GM12865 (cell line): Measurements from ENCODE around the gene LKAAEAR1.

ENCODE experiments used
- DNase-seq: peaks from one replicate; pipeline ENCODE4 v3.0.0; 2010; ENCODE audit warnings: low read depth
- H3K4me3 ChIP-seq: 2 replicates; pipeline ENCODE4 v1.5.1; 2011; ENCODE audit warnings: mild to moderate bottlenecking, low read depth, low read length, control low read depth
- CTCF ChIP-seq: IDR thresholded peaks from 2 replicates; pipeline ENCODE4 v1.5.1; 2011; ENCODE audit warnings: low read length, control low read depth, low read depth, inconsistent platforms; ENCODE audit not compliant: insufficient read depth; ENCODE audit errors: missing control alignments

LKAAEAR1 gene

DNA sequence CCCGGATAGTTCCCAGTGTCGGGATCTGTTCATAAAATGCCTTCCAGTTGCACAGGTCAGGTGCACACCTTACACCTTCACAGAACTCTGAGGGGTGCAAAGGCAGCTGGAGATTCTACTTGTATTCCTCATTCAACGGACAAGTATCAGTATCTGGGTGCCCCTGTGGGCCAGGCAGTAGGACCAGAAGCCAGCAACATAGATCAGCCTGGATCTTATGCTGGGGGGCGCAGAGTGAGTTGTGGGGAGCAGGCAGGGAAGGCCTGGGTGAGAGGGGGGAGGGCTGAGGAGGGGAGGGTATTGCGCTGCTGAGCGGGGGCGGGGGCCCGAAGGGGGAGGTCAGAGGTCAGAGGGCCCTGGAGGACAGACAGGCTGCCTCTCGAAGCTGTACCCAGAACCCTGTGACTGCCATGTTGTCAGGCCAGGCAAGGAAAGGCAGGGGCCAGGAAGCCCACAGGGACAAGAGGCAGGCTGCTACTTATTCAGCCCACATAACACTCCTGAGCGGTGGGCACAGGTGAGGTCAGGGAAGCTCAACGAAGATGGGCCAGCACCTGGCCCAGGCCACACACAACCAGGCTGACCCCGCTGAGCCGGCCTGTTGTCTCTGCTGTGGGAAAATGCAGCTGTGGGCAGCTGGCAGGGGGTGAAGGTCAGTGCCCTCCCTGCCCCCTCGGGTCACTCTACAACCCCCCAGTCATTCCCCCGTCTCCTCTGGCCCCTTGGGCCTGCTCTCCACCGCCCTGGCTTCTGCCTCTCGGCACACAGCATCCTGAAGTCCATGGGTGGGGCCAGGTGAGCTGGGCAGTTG, 3.2 kb downstream of the LKAAEAR1 start:
- TF ChIP-seq CTCF, result no peak
- DNase-seq, result no peak
- H3K4me3 ChIP-seq, result no peak overlapping the region

- DNase-seq, result peak; percentile 35
- TF ChIP-seq CTCF, result no peak
Observed at GRCh38 chr20:64080013-64080812, 4.0 kb downstream of the LKAAEAR1 start, which contains the start of gene OPRL1. Gene OPRL1 (plus strand): TSS chr20:64080082. CDS start chr20:64092721, 12,639 bp downstream.

GRCh38 chr20:64079273-64080012, 4.8 kb downstream of the LKAAEAR1 start, which contains the start of gene RGS19:
Gene RGS19 (minus strand): TSS chr20:64079518. CDS start chr20:64076886, 2,632 bp downstream.
- TF ChIP-seq CTCF, result no peak
- H3K4me3 ChIP-seq, result peak within 1 kb of the TSS; percentile 60
- peak; percentile 90 for DNase-seq

More at GRCh38 chr20:64080013-64080812, 4.0 kb downstream of the LKAAEAR1 start, which contains the start of gene OPRL1:
- peak within 1 kb of the TSS; percentile 60 for H3K4me3 ChIP-seq

- DNase-seq, result no peak
- peak overlapping the region; percentile 60 for H3K4me3 ChIP-seq
- no peak for TF ChIP-seq CTCF
Observed at GRCh38 chr20:64078934-64079272, 5.3 kb downstream of the LKAAEAR1 start.

DNA sequence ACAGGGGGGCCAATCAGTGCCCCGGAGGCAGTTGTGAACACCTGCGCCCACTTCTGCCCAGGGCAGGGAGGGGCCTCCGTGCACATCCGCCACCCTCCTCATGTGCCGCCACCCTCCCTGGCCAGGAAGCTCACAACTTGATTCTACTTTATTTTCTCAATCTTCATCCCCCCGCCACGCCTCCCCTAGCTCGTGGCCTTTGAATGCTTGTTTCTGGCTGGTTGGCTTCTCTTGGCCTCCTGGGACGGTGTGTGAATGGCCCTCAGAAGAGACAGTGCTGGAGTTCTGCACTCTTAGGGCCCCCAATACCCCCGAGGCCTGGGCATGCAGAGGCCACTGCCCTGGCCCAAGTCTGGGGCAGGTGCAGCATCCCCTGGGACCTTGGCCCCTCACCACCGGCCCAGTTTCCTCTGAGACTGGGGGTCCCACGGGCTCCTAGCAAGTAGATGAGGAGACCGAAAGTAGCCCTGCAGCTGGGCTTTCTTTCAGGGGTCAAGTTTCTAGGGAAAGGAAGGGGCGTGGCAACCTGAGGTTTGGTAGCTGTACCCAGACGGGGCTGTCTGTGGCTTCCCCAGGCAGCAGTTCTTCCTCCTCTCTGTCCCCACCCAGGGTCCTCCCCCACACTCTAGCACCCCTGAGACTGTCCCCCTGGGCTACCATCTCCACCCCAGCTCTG, 6.2 kb downstream of the LKAAEAR1 start:
- TF ChIP-seq CTCF, result no peak
- DNase-seq, result peak; percentile 81
- peak overlapping the region; percentile 60 for H3K4me3 ChIP-seq

DNA sequence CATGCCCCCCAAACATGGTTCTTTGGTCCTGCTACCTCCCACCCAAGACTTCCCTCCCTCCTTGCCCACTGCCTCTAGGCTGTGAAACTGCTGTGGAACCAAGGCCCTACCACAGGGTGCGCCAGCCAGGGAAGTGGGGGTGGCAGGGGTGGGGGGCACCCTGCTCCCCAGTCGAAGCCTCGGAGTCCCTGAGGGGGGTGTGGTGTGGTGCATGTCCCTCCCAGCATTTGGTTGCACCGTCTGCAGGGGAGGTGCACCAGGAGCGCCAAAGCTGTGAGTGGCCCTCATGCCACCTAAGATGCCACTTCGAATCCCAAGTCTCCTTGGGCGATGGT, 6.7 kb downstream of the LKAAEAR1 start:
- no peak for DNase-seq

More for the DNA sequence above, 6.7 kb downstream of the LKAAEAR1 start:
- peak overlapping the region; percentile 60 for H3K4me3 ChIP-seq
- TF ChIP-seq CTCF, result no peak
